H1 (cell line): Measurements from ENCODE around the gene STRN4. TPM values are rescaled to one million over a fixed set of nuclear protein-coding genes. Genes with fewer than 3 reads are reported as not detected.

Experiments used
- CTCF ChIA-PET: fragments of 300-600 bp; sonication (Branson Sonifier 250); formaldehyde crosslinking; loops from one replicate; lab custom pipeline; 2021; ENCODE audit not compliant: partially characterized antibody; lab: Charles Lee
- POLR2A ChIA-PET: fragments of 300-600 bp; sonication (Branson Sonifier 250); formaldehyde crosslinking; loops from one replicate; lab custom pipeline; 2021; ENCODE audit warnings: inconsistent platforms; ENCODE audit not compliant: partially characterized antibody; lab: Charles Lee
- DNase-seq, 2 experiments: peaks; one replicate each; pipeline versions ENCODE4 v3.0.0 to v3.0.0-alpha.2; 2010 to 2022; ENCODE audit warnings: low spot score in 2 of 2, low read depth in 1 of 2, mixed read lengths in 1 of 2
- FAIRE-seq: peaks from 2 replicates; lab custom pipeline; 2011; peaks lifted over from hg19 to GRCh38; lab: Jason Lieb, UNC
- H2AFZ ChIP-seq: 2 replicates; pipeline ENCODE4 v1.8.1; 2012; ENCODE audit warnings: low read length, inconsistent platforms
- H2AK5ac ChIP-seq: 2 replicates; pipeline ENCODE4 v1.6.1; 2013; ENCODE audit warnings: low read depth, low read length
- H2BK120ac ChIP-seq: replicated peaks from 2 replicates; pipeline ENCODE3; 2013; ENCODE audit warnings: low read depth, low read length, inconsistent platforms
- H2BK12ac ChIP-seq: 2 replicates; pipeline ENCODE4 v1.6.1; 2013; ENCODE audit warnings: low read depth, low read length
- H2BK15ac ChIP-seq: 2 replicates; pipeline ENCODE4 v1.6.1; 2013; ENCODE audit warnings: low read length
- H2BK20ac ChIP-seq: 2 replicates; pipeline ENCODE4 v1.6.1; 2013; ENCODE audit warnings: low read length
- H2BK5ac ChIP-seq: 2 replicates; pipeline ENCODE4 v1.6.1; 2013; ENCODE audit warnings: low read depth, low read length
- H3K14ac ChIP-seq: 2 replicates; pipeline ENCODE4 v1.6.1; 2013; ENCODE audit warnings: inconsistent platforms; ENCODE audit not compliant: insufficient read length
- H3K18ac ChIP-seq: 2 replicates; pipeline ENCODE4 v1.6.1; 2013; ENCODE audit warnings: low read length; ENCODE audit errors: extremely low read depth
- H3K23ac ChIP-seq: 2 replicates; pipeline ENCODE4 v1.6.1; 2013; ENCODE audit warnings: inconsistent platforms; ENCODE audit not compliant: insufficient read length
- H3K23me2 ChIP-seq: 2 replicates; pipeline ENCODE4 v1.6.1; 2013; ENCODE audit warnings: low read depth, low read length
- H3K27ac ChIP-seq: 2 replicates; pipeline ENCODE4 v1.6.1; 2011; ENCODE audit warnings: low read depth, low read length, inconsistent platforms
- H3K27me3 ChIP-seq, 4 experiments: replicated peaks in 1 of 4; 1 replicate in 1 of 4; 2 replicates in 3 of 4; pipeline versions ENCODE4 v1.6.1 to v1.8.1; 2011 to 2013; ENCODE audit warnings: low read length in 3 of 4, mild to moderate bottlenecking in 3 of 4, inconsistent platforms in 2 of 4, mixed read lengths in 2 of 4, moderate library complexity in 1 of 4; ENCODE audit not compliant: control insufficient read depth in 3 of 4, insufficient read depth in 3 of 4; ENCODE audit errors: extremely low read depth in 1 of 4
- H3K36me3 ChIP-seq, 4 experiments: 2 replicates each; pipeline versions ENCODE4 v1.6.1 to v1.8.1; 2011 to 2013; ENCODE audit warnings: mild to moderate bottlenecking in 4 of 4, low read length in 3 of 4, moderate library complexity in 2 of 4, control low read depth in 1 of 4, inconsistent platforms in 1 of 4; ENCODE audit not compliant: insufficient read depth in 4 of 4, control insufficient read depth in 2 of 4
- H3K4ac ChIP-seq: replicated peaks from 2 replicates; pipeline ENCODE3; 2013; ENCODE audit warnings: low read length, low read depth, mixed read lengths, inconsistent platforms; ENCODE audit not compliant: insufficient read length
- H3K4me1 ChIP-seq, 4 experiments: replicated peaks in 1 of 4; 1 replicate in 1 of 4; 2 replicates in 3 of 4; pipeline versions ENCODE4 v1.6.1 to v1.8.1; 2011 to 2013; ENCODE audit warnings: low read length in 3 of 4, inconsistent platforms in 2 of 4, mixed read lengths in 1 of 4; ENCODE audit not compliant: insufficient read depth in 4 of 4, control insufficient read depth in 3 of 4
- H3K4me2 ChIP-seq, 2 experiments: 2 replicates each; pipeline versions ENCODE4 v1.6.1 to v1.8.1; 2011 to 2013; ENCODE audit warnings: low read depth in 2 of 2, low read length in 2 of 2, control low read depth in 1 of 2, inconsistent platforms in 1 of 2, mild to moderate bottlenecking in 1 of 2; ENCODE audit not compliant: insufficient read depth in 1 of 2
- H3K4me3 ChIP-seq, 4 experiments: fragments of 200-600, 300-600 bp in 1 of 4; sonication (generic), shearing (Covaris generic), sonication (Bioruptor Twin) in 1 of 4; 2 replicates each; pipeline versions ENCODE4 v1.5.1 to v1.8.1; 2011 to 2016; ENCODE audit warnings: low read length in 4 of 4, low read depth in 3 of 4, control low read depth in 2 of 4, inconsistent platforms in 2 of 4, mild to moderate bottlenecking in 2 of 4, mixed read lengths in 1 of 4, moderate library complexity in 1 of 4; ENCODE audit not compliant: insufficient read depth in 2 of 4; ENCODE audit errors: extremely low read depth in 1 of 4
- H3K56ac ChIP-seq: replicated peaks from 2 replicates; pipeline ENCODE3; 2013; ENCODE audit warnings: low read depth, mild to moderate bottlenecking, mixed read lengths, low read length, inconsistent platforms; ENCODE audit not compliant: insufficient read length
- H3K79me1 ChIP-seq: 2 replicates; pipeline ENCODE4 v1.6.1; 2013; ENCODE audit warnings: low read depth, low read length, control low read depth
- H3K79me2 ChIP-seq, 2 experiments: 2 replicates each; pipeline versions ENCODE4 v1.6.1 to v1.8.1; 2012 to 2013; ENCODE audit warnings: low read length in 2 of 2, mild to moderate bottlenecking in 2 of 2, inconsistent platforms in 1 of 2; ENCODE audit not compliant: insufficient read depth in 2 of 2, control insufficient read depth in 1 of 2
- H3K9ac ChIP-seq, 4 experiments: replicated peaks in 1 of 4; 1 replicate in 1 of 4; 2 replicates in 3 of 4; pipeline versions ENCODE4 v1.6.1 to v1.8.1; 2011 to 2013; ENCODE audit warnings: low read depth in 3 of 4, low read length in 3 of 4, control low read depth in 2 of 4, mild to moderate bottlenecking in 2 of 4, moderate library complexity in 2 of 4, inconsistent platforms in 1 of 4; ENCODE audit errors: extremely low read depth in 1 of 4
- H3K9me3 ChIP-seq, 2 experiments: 2 replicates each; pipeline versions ENCODE4 v1.6.1 to v1.8.1; 2012 to 2013; ENCODE audit warnings: mild to moderate bottlenecking in 2 of 2, moderate library complexity in 2 of 2, control low read depth in 1 of 2, inconsistent platforms in 1 of 2, low read depth in 1 of 2, low read length in 1 of 2, mixed read lengths in 1 of 2; ENCODE audit not compliant: insufficient read depth in 2 of 2
- H4K20me1 ChIP-seq, 2 experiments: replicated peaks in 1 of 2; 2 replicates each; pipeline versions ENCODE3 to v1.8.1; 2011 to 2013; ENCODE audit warnings: inconsistent platforms in 2 of 2, low read length in 2 of 2, mild to moderate bottlenecking in 1 of 2; ENCODE audit not compliant: insufficient read depth in 2 of 2, control insufficient read depth in 1 of 2
- H4K5ac ChIP-seq: 2 replicates; pipeline ENCODE4 v1.6.1; 2013; ENCODE audit warnings: low read length, low read depth, mixed read lengths, inconsistent platforms; ENCODE audit not compliant: insufficient read length
- H4K8ac ChIP-seq: 2 replicates; pipeline ENCODE4 v1.8.0; 2013; ENCODE audit warnings: mild to moderate bottlenecking, moderate library complexity, low read length, inconsistent platforms; ENCODE audit not compliant: insufficient read depth; ENCODE audit errors: extremely low read depth
- H4K91ac ChIP-seq: replicated peaks from 2 replicates; pipeline ENCODE3; 2013; ENCODE audit warnings: low read length, mixed read lengths, inconsistent platforms; ENCODE audit not compliant: insufficient read length
- ATF2 ChIP-seq: IDR thresholded peaks from 2 replicates; pipeline ENCODE4 v1.6.1; 2012; ENCODE audit warnings: low read length, inconsistent platforms
- CEBPB ChIP-seq: IDR thresholded peaks from 2 replicates; pipeline ENCODE4 v1.6.1; 2012; ENCODE audit warnings: low read depth, low read length
- KDM5A ChIP-seq: fragments of 200-600 bp; IDR thresholded peaks from 2 replicates; pipeline ENCODE4 v1.7.1; 2012; ENCODE audit warnings: mild to moderate bottlenecking, low read length, inconsistent platforms, mixed read lengths
- WGBS, 2 experiments: shearing (Covaris generic) in 1 of 2; methylation state at CpG; one replicate each; pipeline versions ENCODE4 v1.1.6 to v1.1.7; 2013 to 2015; ENCODE audit warnings: low lambda C conversion rate in 2 of 2, mixed read lengths in 2 of 2, inconsistent platforms in 1 of 2, low coverage in 1 of 2, missing lambda C conversion rate in 1 of 2; ENCODE audit not compliant: insufficient replicate concordance in 2 of 2, insufficient coverage in 1 of 2, insufficient read length in 1 of 2; ENCODE audit errors: extremely low coverage in 1 of 2, missing lambda C conversion rate in 1 of 2; 5-methylcytosine and 5-hydroxymethylcytosine counted together
- polyA plus RNA-seq, 7 experiments: library from polyadenylated mRNA; depleted of rRNA in 3 of 7; stranded (reverse) in 5 of 7; unstranded in 2 of 7; fragments of >200 nt in 5 of 7; fragments of 200-250 nt in 2 of 7; gene quantifications; 1 replicate in 5 of 7; 2 replicates in 1 of 7; 4 replicates in 1 of 7; pipeline versions ENCODE4 v1.2.1 to v1.2.3, GENCODE V29; 2011 to 2013; ENCODE audit warnings: missing spikeins in 2 of 7, mixed read lengths in 2 of 7
- total RNA-seq: library from RNA; stranded (reverse); fragmentation: NEBNext Ultra II Directional; extraction: Animal tissue kit (Norgen Biotek cat#: 25700); gene quantifications from 2 replicates; pipeline ENCODE4 v1.2.1, GENCODE V29; 2021

The STRN4 gene
- total and polyA plus RNA-seq, 2 of the 8 experiments (the other 6 are each of a cell fraction or from before 2014, with no cell fraction given), result 120 to 187 TPM

GRCh38 chr19:46759817-46760333 lies 13.6 kb upstream of the STRN4 start:
- H2BK20ac ChIP-seq, result no peak overlapping the region
- H3K4me1 ChIP-seq, result peaks cover 0 to 5% (median 0%) of the 10 kb centered on the region in 4 experiments; a peak in 4 of 7 replicates
- no peak overlapping the region for H3K27ac ChIP-seq
- ChIA-PET CTCF (interaction anchor here (1.0 to 1.5 kb wide), 4 partner anchors 12 to 72 kb away, joined by 3 to 5 read pairs (median 4); no protein-coding TSS in a partner anchor), POLR2A (interaction anchor here (1.0 to 4.0 kb wide), 4 partner anchors 13 to 81 kb away, joined by 3 to 14 read pairs (median 5); partner anchors contain the start of gene SLC1A5)
- no peaks in the 10 kb centered on the region for H3K79me2 ChIP-seq
- no peak overlapping the region for H4K91ac ChIP-seq
- H2AFZ ChIP-seq, result no peak overlapping the region
- WGBS, 2 experiments, result 75% methylated on average over 7 of the region's 7 CpGs; no CpG with 5 or more reads in 1 of the 2 experiments
- H3K4me3 ChIP-seq, result no peak overlapping the region
- DNase-seq (no peak), FAIRE-seq (no peak)
- no peaks in the 10 kb centered on the region for H3K79me1 ChIP-seq
- H4K20me1 ChIP-seq, result peaks cover 6 to 7% of the 10 kb centered on the region in 2 experiments
- peaks cover 0 to 16% (median 3%) of the 10 kb centered on the region in 4 experiments; a peak in 4 of 8 replicates for H3K36me3 ChIP-seq
- no peak overlapping the region for H2BK15ac ChIP-seq
- H3K14ac ChIP-seq, result no peak overlapping the region
- H3K9ac ChIP-seq, result 0 out of 7 replicates have a peak overlapping the region, but pooled peaks of 1 of the 4 experiments have one; percentile 5
- no peak overlapping the region for H2BK12ac ChIP-seq
- TF ChIP-seq KDM5A, result no peak
- TF ChIP-seq ATF2, result no peak
- no peak for TF ChIP-seq CEBPB
- H3K9me3 ChIP-seq, result no peaks in the 10 kb centered on the region; a peak in 1 of 4 replicates
- H3K27me3 ChIP-seq, result no peaks in the 10 kb centered on the region
- H3K4ac ChIP-seq, result no peak overlapping the region
- no peak overlapping the region for H4K5ac ChIP-seq
- H3K4me2 ChIP-seq, result no peak overlapping the region
- H4K8ac ChIP-seq, result no peak overlapping the region
- H3K56ac ChIP-seq, result no peak overlapping the region
- no peak overlapping the region for H3K23ac ChIP-seq
- no peak overlapping the region for H2BK5ac ChIP-seq
- no peaks in the 10 kb centered on the region for H3K23me2 ChIP-seq
- H3K18ac ChIP-seq, result no peak overlapping the region
- H2BK120ac ChIP-seq, result no peak overlapping the region
- no peak overlapping the region for H2AK5ac ChIP-seq
